H7 (cell line): Measurements from ENCODE around the gene CCDC136. TPM values are rescaled to one million over a fixed set of nuclear protein-coding genes. Genes with fewer than 3 reads are reported as not detected.

Source experiments
- DNase-seq: peaks from one replicate; pipeline ENCODE4 v3.0.0; 2012
- H3K27me3 ChIP-seq: 2 replicates; pipeline ENCODE4 v1.6.0; 2011; ENCODE audit warnings: mild to moderate bottlenecking, low read length; ENCODE audit not compliant: control insufficient read depth, insufficient read depth
- H3K36me3 ChIP-seq: replicated peaks from 2 replicates; pipeline ENCODE4 v1.5.1; 2011; ENCODE audit warnings: low read length; ENCODE audit not compliant: control insufficient read depth, insufficient read depth
- H3K4me3 ChIP-seq: 2 replicates; pipeline ENCODE4 v1.5.1; 2011; ENCODE audit warnings: low read depth, mild to moderate bottlenecking, control low read depth, low read length, moderate library complexity; ENCODE audit not compliant: insufficient read depth
- total RNA-seq: library from RNA; depleted of rRNA; stranded (reverse); fragments of >200 nt; shearing (Covaris generic); gene quantifications from 2 replicates; pipeline ENCODE4 v1.2.3, GENCODE V29; 2014; rRNA removed

The CCDC136 gene
- 9.7 and 14.7 TPM in 2 replicates for total RNA-seq

- Histone ChIP-seq H3K4me3 (peak within 1 kb of the TSS; percentile 95), H3K36me3 (no peaks in the 10 kb centered on the region; the same call in 1 of the 2 replicates), H3K27me3 (peaks cover 9% of the 10 kb centered on the region; the same call in 1 of the 2 replicates)
- peak; percentile 97 for DNase-seq
Measured at GRCh38 chr7:128791121-128791971, at the start of gene CCDC136. Gene CCDC136 (plus strand): TSS chr7:128791968. CDS start chr7:128792412, 444 bp downstream.

GRCh38 chr7:128742206-128742605 is 49.6 kb upstream of the CCDC136 start:
- no peak overlapping the region for H3K4me3 ChIP-seq
- DNase-seq, result no peak

GRCh38 chr7:128743112-128743772 is 48.5 kb upstream of the CCDC136 start:
- H3K27me3 ChIP-seq, result no peaks in the 10 kb centered on the region
- H3K36me3 ChIP-seq, result no peaks in the 10 kb centered on the region
- DNase-seq, result no peak
- H3K4me3 ChIP-seq, result no peak overlapping the region

More at GRCh38 chr7:128742206-128742605, 49.6 kb upstream of the CCDC136 start:
- H3K27me3 ChIP-seq, result peaks cover 2% of the 10 kb centered on the region; the same call in 1 of the 2 replicates
- no peaks in the 10 kb centered on the region for H3K36me3 ChIP-seq

- H3K27me3 ChIP-seq, result no peaks in the 10 kb centered on the region
- no peak overlapping the region for H3K4me3 ChIP-seq
- H3K36me3 ChIP-seq, result peaks cover 10% of the 10 kb centered on the region
- no peak for DNase-seq
Measured at GRCh38 chr7:128744366-128744905, 47.3 kb upstream of the CCDC136 start.

- peaks cover 16% of the 10 kb centered on the region for H3K36me3 ChIP-seq
- no peaks in the 10 kb centered on the region for H3K27me3 ChIP-seq
- DNase-seq, result no peak
- H3K4me3 ChIP-seq, result no peak overlapping the region
Measured at GRCh38 chr7:128745706-128746105, 46.1 kb upstream of the CCDC136 start.

GRCh38 chr7:128747327-128748079 is 44.3 kb upstream of the CCDC136 start:
- no peak overlapping the region for H3K4me3 ChIP-seq
- peaks cover 19% of the 10 kb centered on the region for H3K36me3 ChIP-seq
- no peaks in the 10 kb centered on the region for H3K27me3 ChIP-seq
- no peak for DNase-seq

GRCh38 chr7:128752251-128752650 is 39.5 kb upstream of the CCDC136 start:
- H3K36me3 ChIP-seq, result peaks cover 40% of the 10 kb centered on the region

GRCh38 chr7:128755075-128755818 is 36.5 kb upstream of the CCDC136 start:
- DNase-seq, result no peak
- H3K4me3 ChIP-seq, result no peak overlapping the region
- H3K36me3 ChIP-seq, result peaks cover 43% of the 10 kb centered on the region
- no peaks in the 10 kb centered on the region for H3K27me3 ChIP-seq

More at GRCh38 chr7:128752251-128752650, 39.5 kb upstream of the CCDC136 start:
- DNase-seq, result no peak
- no peak overlapping the region for H3K4me3 ChIP-seq
- H3K27me3 ChIP-seq, result no peaks in the 10 kb centered on the region

- no peak for DNase-seq
- peaks cover 42% of the 10 kb centered on the region for H3K36me3 ChIP-seq
- no peak overlapping the region for H3K4me3 ChIP-seq
- no peaks in the 10 kb centered on the region for H3K27me3 ChIP-seq
Measured at GRCh38 chr7:128755819-128756476, 35.8 kb upstream of the CCDC136 start.

- H3K36me3 ChIP-seq, result peaks cover 43% of the 10 kb centered on the region
- H3K4me3 ChIP-seq, result no peak overlapping the region
- DNase-seq, result no peak
- H3K27me3 ChIP-seq, result no peaks in the 10 kb centered on the region
Measured at GRCh38 chr7:128757203-128757602, 34.6 kb upstream of the CCDC136 start.

- peaks cover 42% of the 10 kb centered on the region for H3K36me3 ChIP-seq
- H3K27me3 ChIP-seq, result no peaks in the 10 kb centered on the region
- H3K4me3 ChIP-seq, result no peak overlapping the region
- no peak for DNase-seq
Measured at GRCh38 chr7:128758553-128758952, 33.2 kb upstream of the CCDC136 start.

- Histone ChIP-seq H3K36me3 (peaks cover 40% of the 10 kb centered on the region), H3K4me3 (no peak overlapping the region), H3K27me3 (no peaks in the 10 kb centered on the region)
- no peak for DNase-seq
Measured at GRCh38 chr7:128759242-128759641, 32.5 kb upstream of the CCDC136 start.

- Histone ChIP-seq H3K36me3 (peaks cover 32% of the 10 kb centered on the region), H3K27me3 (no peaks in the 10 kb centered on the region), H3K4me3 (no peak overlapping the region)
- DNase-seq, result no peak
Measured at GRCh38 chr7:128763541-128763940, 28.2 kb upstream of the CCDC136 start.
